NCI-H2029 (cell line): Measurements from ENCODE around the gene RALGAPA1.
"Not testable (repeated sequence)": the region's sequence is repeated elsewhere in the genome, so short reads cannot be mapped to it uniquely, and the experiment has no call there.

Source experiments
- DNase-seq: peaks from one replicate; lab custom pipeline; 2025; lab: John Stamatoyannopoulos, UW

The RALGAPA1 gene

DNA sequence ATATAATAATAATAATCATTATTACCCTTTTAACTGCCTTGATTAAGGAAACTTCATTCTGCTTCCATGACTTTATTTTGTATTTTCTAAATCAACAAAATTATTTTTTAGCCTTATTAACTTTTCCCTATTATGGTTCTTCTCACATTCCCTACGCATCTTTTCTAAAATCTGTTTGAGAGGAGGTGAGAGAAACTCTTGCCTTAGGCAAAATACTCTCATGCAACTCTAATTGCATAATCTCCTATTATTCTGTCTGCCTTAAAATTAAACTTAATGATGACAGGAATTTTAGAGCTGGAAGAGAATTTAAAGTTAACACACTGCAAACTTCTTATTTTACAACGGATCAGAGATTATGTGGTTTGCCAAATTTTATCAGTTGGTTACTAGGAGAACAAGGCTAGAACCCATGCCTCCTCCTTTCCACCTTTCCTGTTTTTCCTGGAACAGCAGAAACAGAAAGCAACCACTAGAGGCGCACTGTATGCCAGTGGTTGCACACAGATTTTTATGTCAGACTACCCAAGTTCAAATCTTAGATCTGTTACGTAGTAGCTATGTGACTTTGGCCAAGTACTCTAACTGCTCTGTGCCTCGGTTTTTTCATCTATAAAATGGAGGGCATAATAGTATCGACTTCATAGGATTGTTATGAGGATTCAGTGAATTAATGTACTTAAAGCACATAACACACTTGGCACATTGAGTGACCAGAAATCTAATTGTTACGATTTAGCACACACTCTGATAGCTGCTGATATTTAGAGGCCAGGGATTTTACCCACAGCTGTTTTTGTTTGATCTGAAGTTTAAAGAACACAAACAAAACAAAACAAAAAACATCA is 12.7 kb upstream of the RALGAPA1 start:
- DNase-seq: peak; percentile 81

DNA sequence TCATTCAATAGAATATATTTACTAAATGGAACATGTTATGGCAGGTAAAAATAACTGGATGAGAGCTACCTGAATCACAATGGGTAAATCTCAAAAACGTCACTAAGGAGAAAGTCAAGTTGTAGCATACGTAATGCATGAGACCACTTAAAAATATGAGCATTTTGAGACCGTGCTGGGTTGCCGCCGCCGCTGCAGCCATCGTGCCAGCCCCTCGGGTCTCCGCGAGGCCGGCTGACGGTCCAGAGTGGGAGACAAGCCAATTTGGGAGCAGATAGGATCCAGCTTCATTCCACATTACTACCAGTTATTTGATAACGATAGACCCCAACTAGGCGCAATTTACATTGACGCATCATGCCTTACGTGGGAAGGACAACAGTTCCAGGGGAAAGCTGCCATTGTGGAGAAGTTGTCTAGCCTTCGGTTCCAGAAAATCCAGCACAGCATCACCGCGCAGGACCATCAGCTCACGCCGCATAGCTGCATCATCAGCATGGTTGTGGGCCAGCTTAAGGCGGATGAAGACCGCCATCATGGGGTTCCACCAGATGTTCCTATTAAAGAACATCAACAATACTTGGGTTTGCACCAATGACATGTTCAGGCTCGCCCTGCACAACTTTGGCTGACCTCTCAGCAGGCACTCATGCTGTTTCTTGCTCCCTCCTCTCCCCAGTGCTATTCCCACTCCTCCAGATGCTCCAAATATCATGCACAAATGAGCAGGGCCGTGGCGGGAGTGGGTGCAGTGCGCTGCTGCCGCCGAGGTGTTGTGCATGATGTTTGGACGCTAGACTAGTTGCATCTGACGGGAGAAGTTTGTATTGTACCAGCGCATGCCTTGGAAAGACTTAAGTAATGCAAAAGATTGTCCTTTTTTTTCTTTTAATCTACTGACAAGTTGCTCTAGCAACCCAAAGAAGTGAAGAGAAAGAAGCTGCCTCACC is 10.8 kb upstream of the RALGAPA1 start:
- no peak for DNase-seq

DNA sequence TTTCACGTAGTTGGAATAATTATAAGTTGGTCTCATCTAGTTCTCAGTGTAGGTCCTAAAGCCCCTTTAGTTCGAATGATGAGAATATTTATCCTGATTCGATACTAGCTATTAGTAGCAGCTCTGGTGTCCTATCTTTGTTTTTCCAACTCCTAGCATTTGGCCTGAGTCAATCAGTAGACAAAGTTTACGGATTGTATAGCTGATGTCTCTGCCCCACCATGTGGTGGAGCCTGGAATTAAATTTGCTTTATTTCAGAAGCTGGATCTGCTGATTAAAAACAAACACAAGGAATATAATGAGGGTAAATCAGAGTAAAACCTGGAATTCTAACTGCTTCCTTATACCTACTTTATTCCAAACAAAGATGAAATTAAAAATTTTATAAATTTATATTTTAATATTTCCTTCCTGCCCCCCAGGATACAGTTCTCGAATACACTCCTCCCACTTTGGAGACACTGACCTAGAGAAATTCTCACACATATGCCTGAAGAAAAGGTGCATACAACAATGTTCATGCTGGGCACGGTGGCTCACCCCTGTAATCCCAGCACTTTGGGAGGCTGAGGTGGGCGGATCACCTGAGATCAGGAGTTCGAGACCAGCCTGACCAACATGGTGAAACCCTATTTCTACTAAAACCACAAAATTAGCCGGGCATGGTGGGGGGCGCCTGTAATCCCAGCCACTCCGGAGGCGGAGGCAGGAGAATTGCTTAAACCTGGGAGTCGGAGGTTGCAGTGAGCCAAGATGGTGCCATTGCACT is 9.4 kb upstream of the RALGAPA1 start:
- peak; percentile 71 for DNase-seq

DNA sequence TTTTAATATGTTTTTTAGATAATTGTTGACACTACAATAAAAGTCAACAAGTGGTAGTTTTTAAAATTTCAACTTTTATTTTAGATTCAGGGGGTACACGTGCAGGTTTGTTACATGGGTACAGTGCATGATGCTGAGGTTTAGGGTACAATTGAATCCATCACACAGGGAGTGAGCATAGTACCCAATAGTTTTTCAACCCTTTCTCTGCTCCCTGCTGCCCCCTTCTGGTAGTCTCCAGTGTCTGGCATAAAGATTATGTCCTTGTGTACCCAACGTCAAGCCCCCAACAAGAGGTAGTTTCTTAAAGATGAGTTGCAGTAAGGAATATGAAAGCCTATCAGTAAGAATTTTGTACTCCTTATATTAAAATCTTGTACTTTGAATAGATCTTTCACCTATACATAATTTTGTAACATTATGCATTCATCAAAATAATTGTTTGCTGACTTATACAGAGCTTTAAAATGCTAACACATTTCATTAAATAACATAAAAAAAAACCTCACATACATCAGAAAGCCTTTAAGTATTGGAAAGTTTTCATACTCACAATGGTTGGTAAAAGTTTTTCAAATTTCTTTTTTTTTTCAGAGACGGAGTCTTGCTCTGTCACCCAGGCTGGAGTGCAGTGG is 5.4 kb upstream of the RALGAPA1 start:
- DNase-seq: peak; percentile 96

DNA sequence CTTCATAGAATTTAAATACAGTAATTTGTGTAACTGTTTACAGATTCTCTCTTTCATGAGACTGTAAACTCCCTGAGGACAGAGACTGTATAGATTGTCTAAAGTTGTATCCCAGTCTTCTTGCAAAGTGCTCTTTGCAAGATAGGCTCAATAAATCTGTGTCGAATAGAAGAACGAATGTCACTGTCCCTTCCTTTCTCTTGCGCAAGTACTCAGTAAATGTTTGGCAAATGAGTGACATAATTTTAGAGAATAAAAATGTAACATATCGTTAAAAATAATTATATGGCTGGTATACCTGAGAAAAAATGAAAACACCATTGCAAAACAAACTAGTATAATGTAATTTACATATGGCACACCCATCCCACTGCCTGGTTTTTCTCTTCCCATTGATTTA is 1.9 kb upstream of the RALGAPA1 start:
- DNase-seq: no peak

DNA sequence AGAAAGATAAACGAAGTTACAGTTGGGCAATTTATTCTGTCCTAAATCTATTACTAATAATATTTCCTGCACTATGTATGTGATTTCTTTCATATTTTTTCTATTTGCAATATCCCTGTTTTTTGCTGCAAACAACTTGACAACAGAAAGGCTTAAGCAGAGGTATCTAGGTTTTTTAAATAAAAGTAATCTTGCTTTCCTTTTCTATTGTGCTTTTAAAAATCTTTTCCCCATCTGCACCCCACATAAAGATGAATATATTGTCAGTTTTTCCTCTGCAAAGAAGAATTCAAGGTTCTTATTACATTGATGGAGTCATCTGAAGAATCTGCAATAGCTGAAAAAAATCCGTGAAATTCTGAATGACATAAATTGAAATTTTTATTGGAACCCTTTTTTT is 502 bp upstream of the RALGAPA1 start:
- no peak for DNase-seq

DNA sequence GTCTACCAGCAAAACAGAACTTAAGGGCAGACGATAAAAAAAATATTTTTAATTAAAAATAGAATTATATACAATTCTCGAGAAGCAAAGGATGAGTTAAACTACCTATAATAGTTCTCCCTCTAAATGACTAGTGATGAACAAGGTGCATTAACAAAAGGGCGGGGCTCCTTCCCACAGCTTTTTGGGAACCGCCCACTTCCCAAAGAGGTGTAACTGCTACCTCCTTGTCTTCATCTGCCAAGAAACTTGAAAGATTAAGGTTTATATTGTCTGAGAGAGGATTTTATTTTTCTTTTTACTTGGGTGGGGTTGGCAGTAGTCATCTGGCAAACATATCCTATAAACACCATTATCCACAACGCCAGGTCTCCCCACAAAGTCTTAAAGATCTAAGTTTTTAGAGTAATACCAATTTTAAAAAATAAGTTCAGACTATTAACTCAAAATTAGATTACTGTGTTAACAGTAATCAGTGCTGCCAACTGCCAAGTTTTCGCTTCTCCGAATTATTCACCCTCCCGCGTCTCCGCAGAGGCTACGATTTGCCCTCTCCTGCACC is 938 bp downstream of the RALGAPA1 start:
- peak; percentile 81 for DNase-seq

DNA sequence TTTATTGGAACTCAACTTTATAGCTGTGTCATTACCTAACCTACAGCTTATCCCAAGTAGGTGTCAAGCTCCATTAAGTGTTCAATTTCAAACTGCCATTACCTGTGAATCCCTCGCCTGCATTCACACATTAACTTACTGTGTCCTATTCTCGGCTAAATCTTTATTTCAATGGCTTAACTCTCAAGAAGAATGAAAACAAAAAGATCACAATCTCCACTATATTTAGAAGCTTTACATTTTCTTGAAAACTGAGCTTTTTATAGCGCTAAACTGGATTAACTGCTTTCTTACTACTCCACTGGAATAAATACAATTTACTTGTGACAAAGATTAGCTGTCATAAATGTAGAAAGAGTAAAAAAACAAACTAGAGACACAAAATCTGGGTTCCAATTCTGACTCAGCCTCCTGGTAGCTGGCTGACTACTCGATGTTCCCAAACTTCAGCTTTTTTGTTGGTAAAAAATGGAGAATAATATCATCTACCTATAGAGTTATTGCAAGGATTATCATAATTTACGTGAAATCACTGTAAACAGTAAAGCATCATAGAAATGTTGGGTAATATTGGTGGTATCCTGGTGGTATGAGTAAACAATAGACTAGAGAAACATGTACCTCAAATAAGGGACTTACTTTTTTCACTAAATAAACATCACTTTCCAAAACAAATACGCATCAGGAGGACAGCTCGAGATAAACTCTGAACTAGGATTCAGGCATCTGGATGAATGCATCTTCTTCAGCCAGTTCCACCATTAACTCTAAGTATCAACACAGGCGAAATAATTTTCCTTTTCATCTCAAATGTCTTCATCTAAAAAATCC is 1.7 kb downstream of the RALGAPA1 start:
- DNase-seq: no peak

DNA sequence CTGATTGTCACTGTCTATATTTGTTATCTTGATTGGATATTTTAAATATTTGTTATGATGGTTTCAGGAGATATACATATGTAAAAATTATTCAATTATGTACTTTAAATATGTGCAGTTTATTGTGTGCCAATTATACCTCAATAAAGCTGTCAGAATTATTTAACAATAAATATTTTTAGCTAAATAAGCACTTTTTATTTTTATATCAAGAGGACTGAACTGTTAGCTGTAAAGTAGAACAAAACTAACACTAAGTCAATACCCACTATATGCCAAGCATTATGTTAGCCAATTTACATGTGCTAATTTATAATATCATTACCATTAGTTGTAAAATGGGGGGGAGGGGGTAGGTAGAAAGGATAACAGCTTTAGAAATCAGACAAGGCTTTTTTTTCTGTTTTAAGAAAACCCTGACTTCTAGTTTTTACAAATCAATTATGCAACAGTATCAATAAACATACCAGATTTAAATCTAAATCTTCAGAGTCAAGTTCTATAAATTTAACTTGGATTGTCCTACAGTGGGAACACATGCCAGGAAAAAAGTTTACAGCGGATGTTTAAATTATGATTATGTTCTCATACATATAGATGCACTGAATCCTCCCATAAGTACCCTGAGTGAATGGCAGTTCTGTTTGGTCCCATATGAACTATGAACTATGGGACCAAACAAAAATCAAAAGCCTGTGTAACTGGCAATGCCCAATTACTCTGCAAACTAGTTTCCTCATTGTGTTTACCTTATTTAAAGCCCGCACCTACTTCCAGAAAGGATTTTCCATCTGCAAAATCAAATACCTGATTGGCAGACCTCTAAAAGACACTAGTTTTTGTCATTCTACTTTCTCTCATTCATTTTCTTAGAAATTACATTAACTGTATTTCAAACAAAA is 2.8 kb downstream of the RALGAPA1 start:
- no peak for DNase-seq

DNA sequence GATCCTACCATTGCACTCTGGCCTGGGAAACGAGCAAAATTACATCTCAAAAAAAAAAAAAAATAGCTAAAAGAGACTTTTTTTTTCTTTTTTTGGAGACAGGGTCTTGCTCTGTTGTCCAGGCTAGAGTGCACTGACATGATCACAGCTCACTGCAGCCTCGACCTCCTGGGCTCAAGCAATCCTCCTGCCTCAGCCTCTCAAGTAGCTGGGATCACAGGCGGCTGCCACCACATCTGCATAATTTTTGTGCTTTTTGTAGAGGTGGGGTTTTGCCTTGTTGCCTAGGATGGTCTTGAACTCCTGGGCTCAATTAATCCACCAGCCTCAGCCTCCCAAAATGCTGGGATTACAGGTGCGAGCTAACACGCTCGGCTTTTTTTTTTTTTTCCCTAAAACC is 11.3 kb downstream of the RALGAPA1 start:
- no peak for DNase-seq

DNA sequence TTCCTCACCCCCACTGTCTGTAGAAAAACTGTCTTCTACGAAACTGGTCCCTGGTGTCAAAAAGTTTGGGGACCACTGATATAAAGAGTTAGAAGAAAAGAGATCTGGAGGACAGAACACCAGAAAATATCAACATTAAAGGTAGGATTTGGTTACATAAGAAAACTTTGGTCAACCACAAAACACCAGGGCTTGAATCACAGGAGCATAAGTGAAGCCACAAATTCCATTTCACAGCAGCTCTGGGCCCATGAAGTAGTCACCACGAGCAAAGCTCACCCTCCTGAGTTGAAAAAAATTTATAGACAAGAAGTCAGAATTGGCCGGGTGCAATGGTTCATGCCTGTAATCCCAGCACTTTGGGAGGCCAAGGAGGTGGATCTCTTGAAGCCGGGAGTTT is 19.4 kb downstream of the RALGAPA1 start:
- no peak for DNase-seq

DNA sequence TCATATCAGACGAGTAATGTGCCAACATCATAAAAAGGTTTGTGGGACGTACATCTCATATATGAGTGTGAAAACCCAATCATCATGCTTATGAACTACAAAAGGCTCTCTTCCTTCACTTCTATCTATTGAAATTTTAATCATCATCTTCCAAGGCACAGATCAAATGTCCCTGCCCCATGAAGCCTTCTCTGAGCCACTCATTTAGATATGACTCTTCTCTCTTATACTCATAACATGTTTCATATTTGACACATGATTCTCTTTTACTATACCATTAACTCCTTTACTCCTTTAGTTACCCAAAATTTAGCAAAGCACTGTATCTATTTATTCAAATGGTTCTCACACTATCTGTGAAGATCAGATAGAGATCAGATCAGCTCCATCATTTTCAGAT is 22.2 kb downstream of the RALGAPA1 start:
- no peak for DNase-seq

DNA sequence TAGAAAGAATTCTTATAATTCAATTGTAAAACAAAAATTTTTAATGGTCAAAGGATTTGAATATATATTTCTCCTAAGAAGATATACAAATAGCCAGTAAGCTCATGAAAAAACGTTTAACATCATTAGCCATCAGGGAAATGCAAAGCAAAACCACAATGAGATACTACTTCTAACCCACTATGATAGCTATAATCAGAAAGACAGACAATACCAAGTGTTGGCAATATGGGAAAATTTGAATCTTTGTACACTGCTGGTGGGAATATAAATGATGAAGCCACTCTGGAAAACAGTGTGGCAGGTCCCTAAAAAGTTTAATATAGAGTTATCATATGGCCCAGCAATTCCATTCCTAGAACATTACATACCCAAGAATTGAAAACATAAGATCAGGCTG is 25.4 kb downstream of the RALGAPA1 start:
- no peak for DNase-seq

DNA sequence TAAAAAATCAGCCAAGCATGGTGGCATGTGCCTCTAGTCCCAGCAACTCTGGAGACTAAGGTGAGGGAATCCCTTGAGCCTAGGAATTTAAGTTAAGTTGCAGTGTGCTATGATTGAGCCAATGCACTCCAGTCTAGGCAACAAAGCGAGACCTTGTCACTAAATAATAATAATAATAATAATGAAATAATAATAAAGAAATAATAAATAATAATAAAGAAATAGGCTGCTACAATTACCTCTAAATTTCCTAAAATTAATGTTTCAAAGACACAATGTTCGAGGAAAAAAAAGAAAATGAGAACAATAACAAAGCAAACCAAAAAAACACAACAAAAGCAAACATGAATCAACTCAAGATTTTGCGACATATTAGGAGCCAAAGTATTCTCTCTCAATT is 29.7 kb downstream of the RALGAPA1 start:
- no peak for DNase-seq

DNA sequence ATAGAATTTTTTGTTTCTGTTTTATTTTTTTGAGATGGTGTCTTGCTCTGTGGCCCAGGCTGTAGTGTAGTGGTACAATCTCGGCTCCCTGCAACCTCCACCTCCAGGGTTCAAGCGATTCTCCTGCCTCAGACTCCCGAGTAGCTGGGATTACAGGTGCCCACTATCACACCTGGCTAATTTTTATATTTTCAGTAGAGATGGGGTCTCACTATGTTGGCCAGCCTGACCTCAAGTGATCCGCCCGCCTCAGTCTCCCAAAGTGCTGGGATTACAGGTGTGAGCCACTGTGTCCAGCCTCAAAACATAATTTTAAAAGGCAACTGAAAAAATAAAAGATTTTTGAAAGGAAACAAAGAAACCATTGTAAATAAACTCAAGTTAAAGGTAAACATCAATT is 31.5 kb downstream of the RALGAPA1 start:
- not testable (repeated sequence) for DNase-seq

DNA sequence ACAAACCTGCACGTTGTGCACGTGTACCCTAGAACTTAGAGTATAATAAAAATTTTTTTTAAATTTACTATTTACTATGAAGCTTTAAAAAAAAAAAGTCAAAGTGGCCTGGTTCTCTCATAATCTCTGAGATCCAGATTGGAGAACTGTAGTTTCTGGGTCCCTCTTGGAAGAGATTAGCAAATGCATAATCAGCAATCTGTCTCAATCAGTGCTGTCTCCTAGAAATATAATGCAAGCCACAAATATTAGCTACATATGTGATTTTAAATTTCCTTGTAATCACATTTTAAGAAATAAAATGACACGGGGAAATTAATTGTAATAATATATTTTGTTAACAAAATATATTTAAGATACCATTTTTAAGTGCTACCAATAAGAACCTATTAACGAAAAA is 32.3 kb downstream of the RALGAPA1 start:
- DNase-seq: no peak

DNA sequence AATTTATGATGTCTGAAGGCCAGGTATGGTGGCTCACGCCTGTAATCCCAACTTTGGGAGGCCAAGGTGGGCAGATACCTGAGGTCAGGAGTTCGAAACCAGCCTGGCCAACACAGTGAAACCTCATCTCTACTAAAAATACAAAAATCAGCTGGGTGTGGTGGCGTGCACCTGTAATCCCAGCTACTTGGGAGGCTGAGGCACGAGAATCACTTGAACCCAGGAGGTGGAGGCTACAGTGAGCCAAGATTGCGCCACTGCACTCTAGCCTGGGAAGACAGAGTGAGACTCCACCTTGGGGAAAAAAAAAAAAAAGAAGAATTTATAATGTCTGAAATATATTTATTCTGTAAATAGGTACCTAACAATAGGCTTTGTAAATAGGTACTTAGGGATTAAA is 33.0 kb downstream of the RALGAPA1 start:
- not testable (repeated sequence) for DNase-seq

DNA sequence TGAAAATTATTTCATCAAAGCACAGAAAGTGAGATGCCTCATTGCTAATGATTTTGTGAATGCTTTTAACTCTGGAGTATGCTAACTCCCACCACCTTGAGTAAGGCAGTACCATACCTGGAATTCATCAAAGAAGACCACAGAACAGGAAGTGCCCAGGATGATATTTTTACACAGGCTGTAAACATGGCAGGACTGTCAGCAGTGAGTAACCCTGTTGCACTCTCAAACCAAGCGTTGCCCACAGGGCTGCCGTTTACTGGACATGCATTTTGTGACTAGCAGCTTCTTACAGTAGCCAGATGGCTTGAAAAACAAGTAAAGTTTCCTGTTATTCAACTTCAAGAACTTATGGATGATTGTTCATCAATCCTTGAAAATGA is 42.4 kb downstream of the RALGAPA1 start:
- DNase-seq: no peak

DNA sequence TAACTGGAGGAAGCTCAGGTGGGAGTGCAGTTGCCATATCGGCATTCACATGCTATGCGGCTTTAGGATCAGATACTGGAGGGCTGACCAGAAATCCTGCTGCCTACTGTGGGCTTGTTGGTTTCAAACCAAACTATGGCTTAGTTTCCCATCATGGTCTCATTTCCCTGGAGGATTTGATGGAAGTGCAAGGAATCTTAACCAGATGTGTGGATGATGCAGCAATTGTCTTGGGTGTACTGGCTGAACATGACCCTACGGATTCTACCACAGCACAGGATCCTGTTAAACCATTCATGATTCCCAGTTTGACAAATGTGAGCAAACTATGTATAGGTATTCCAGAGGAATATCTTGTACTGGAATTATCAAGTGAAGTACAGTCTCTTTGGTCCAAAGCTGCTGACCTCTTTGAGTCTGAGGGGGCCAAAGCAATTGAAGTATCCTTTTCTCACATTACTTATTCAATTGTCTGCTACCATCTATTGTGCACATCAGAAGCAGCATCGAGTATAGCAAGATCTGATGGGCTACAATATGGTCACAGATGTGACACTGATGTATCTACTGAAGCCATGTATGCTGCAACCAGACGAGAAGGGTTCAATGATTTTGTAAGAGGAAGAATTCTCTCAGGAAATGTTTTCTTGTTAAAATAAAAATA is 42.9 kb downstream of the RALGAPA1 start:
- DNase-seq: no peak
